Measurements from ENCODE around the gene GALNT12.

Gene GALNT12

GRCh38 chr9:98801969-98802371, 5.5 kb upstream of the GALNT12 start:
- no peak for DNase-seq (ENCODE audit: low read depth)

DNA sequence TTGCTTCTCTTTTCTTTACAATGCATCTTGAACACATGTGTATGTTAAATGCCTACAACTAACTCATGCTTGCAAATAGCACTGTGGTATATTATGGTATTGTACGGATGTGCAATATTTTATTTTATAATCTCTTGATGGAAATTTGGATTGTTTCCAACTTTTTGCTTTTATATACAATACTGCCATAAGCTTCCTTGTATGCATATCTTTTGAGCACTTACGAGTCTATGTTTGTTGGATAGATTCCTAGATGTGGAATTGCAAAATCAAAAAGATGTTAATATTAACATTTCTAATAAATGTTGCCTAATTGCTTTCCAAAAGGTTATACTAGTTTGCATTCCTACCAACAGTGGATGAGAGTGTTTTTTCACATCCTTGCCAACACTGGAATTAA, 3.4 kb upstream of the GALNT12 start:
- DNase-seq (ENCODE audit: low read depth): no peak

DNA sequence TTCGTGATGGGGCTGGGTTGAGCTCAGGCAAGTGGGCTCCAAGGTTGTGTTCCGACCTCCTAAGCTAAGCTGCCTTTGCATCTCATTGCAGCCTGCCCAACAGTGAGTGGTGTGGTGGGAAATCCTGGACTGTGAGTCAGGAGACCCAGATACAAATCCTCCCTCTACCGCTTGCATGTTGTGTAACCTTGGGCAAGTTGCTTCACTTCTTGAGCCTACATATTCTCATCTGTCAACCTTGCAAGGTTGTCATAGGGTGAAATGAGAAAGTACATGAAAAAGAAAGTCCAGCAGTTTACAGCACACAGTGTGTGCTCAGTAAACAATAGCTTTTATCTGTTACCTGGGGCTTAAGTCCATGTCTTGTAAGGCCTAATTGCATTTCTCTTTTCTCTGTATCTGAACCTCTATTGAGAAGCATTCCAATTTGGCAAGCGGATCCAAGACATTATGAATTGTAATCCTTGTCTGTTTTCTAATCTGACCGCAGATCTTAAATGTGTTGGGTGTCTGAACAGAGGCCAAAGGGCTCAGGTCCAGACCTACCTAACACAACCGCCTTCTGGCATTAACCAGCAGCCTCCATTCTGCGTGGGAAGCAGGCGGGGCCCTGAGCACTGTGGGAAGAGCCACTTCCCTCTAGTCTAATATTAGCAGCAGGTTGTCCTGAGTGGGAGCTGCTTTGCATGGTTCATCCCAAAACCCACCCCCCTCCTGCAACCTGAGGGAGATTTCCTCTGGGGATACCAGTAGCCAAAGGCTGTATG, 1.8 kb upstream of the GALNT12 start:
- DNase-seq (ENCODE audit: low read depth): peak; percentile 9

GRCh38 chr9:98806394-98807035, 955 bp upstream of the GALNT12 start:
- DNase-seq (ENCODE audit: low read depth): no peak

- no peak for DNase-seq (ENCODE audit: low read depth)
Measured at GRCh38 chr9:98807814-98808195, 335 bp downstream of the GALNT12 start.

DNA sequence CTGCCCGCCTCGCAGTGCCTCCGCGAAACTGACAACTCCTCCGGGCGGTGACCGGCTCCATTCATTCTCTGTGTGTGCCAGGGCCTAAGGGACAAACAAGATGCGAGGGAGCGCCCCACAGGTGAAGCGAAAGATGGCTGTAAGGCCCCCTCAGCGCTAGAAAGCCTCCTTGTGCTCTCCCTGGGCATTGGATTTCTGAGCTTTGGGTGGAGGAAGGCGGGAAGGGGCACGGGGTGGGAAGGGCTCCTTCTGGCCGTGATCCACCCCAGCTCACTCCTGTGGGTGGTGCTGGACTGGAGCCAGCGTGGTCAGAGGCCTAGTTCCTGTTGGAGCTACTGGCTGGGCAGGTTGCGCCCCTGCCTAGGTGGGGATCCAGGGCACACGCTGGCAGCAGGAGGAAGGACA, 943 bp downstream of the GALNT12 start:
- DNase-seq (ENCODE audit: low read depth): no peak

DNA sequence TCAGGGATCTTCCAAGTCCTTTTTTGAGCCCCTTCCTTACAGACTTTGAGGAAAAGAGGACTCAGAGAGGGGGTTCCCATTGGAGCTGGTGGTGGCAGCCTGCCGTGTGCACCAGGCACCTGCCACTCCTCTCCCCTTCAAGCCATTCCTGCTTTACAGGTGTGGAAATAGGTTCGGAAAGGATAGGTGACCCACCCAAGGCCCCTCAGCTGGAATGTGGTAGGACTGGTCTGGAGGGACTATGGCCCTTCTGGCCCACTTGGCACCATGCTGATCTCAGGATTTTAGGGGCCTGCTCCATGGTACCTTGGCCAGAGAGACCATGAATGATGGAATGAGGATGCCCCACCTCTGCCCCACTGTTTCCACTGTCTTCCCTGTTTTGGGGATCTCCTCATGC, 1.4 kb downstream of the GALNT12 start:
- no peak for DNase-seq (ENCODE audit: low read depth)

GRCh38 chr9:98809311-98810101, 2.0 kb downstream of the GALNT12 start:
- DNase-seq (ENCODE audit: low read depth): no peak

DNA sequence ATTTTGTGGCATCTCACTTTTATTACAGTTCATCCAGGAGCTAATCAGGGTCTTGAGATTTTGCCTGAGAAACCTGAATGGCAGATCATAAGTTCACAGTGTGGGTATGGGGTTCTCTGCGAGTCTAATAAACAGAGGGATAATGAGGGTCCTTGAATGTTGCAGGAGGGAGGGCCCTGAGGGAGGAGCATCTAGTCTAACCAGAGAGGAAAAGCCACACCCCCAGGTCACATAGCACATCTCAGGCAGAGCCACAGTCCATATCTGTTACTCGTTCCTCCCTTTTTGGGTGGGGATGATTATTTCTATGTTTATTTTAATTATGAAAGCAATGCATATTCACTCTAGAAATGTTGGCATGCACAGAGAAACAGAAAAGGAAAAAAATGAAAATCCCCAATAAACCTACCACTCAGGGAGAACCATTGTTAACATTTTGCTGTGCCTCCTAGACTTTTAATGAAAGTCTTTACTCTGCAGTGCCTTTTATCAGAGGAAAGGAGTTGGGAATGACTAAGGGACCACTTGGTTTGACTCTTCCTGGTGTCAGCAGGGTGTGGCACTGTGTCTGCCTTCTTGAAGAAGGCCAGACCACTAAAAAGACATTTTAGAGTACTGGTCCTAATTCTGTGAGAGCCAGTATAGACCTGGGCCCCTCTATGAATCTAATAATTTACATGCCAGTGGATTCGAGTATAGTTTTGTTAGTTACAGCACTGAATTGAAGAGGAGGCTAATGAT, 2.8 kb downstream of the GALNT12 start:
- no peak for DNase-seq (ENCODE audit: low read depth)

DNA sequence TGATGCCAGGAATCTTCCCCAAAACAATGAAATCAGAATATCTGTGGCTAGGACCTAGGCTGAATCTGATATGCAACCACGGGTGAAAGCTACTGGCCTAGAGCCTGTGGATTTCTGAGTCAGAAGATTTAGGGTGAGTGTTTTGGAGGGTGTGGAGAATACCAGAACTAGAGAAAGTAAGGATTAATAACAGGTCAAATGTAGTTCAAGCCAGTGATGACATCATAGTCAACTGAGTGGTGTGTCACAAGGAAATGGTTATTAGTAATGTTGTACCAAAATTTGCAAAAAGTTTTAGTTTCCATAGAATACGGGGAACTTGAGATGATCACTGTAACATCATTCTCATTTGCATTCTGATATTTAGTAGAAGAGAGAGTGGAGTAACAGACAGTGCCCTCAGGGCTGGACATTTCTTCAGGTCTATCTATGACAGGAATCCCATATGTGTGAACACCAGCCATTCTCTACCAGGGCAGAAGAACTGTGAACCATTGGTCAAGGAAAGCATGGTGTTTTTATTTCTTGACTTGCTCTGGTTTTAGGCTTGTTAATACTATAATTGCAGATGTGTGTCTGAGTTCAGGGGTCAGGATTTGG, 3.7 kb downstream of the GALNT12 start:
- DNase-seq (ENCODE audit: low read depth): peak; percentile 49

DNA sequence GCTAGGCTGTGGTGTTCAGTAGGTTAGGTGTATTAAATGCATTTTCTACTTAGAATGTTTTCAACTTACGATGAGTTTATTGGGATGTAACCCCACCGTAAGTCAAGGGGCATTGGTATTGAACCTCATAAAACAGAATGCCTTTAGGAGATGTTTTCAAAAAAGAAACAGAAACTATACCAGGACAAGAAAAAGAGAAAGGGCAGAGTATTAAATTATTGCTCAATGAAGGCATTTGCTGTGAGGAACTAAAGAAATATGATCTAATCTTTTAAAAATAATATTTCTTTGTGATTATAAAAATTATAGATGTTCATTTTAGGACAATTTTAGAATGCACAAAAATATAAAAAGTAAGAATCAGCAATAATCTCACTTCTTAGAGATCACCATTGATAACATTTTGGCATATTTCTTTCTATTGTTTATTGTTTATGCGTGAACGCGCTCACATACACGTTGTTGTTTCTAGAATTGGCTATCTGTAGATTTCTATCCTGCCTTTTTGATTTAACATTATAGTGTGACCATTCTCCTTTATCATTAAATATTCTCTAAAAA, 8.0 kb downstream of the GALNT12 start:
- DNase-seq (ENCODE audit: low read depth): no peak

- no peak for DNase-seq (ENCODE audit: low read depth)
Measured at GRCh38 chr9:98818764-98819163, 11.3 kb downstream of the GALNT12 start.

DNA sequence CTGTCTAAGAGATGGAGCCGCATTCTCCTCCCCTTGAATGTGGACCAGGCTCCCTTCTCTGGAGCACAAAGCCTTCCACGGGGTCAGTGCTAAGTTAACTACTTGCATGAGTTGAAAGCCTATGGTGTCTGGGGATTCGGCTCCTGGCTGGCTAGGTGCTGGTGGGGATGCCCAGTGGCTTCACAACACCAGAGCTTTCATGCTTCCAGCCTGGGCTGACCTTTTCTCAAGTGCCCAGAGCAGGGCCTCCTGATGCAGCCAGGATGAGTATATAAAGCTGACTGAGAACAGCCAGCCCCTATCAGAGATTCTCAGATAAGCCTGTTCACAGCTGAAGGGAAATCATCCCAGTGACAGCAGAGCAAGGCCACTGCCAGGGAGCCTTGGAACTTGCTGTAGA, 11.8 kb downstream of the GALNT12 start:
- no peak for DNase-seq (ENCODE audit: low read depth)

GRCh38 chr9:98821831-98822230, 14.4 kb downstream of the GALNT12 start:
- no peak for DNase-seq (ENCODE audit: low read depth)

DNA sequence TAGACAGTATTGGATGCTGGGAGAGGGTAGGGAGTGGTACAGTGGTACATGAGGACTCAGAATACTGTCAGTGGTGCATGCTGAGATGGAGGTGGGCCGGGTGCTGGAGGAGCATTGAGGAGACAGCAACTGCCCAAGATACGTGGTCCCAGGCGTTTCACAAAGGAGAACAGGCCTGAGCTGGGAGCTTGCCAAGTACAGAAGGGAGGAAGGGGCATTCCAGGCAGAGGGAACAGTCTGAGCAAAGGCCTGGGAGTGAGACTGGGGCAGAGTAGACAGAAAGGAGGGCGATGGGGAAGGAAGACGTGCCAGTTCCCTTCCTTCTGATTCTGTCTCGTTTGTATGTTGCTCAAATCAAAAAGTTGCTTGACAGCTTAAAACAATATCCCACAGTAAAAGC, 15.2 kb downstream of the GALNT12 start:
- DNase-seq (ENCODE audit: low read depth): no peak

- no peak for DNase-seq (ENCODE audit: low read depth)
Measured at GRCh38 chr9:98823666-98824334, 16.3 kb downstream of the GALNT12 start.

DNA sequence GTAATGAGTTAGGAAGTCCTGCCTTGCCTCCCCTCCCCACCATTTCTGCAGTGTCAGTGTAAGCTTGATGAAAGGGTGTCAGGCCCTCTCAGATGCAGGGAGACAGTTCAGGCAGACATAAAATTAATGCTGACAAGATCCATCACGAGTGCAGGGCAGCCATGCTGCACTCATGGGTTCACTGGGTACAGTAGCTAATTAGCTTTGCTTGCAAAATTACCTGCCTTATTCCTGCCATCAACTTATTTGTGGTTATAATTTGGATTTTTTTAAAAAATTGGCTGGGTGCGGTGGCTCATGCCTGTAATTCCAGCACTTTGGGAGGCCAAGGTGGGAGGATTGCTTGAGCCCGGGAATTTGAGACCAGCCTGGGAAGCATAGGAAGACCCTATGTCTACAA, 17.9 kb downstream of the GALNT12 start:
- no peak for DNase-seq (ENCODE audit: low read depth)

GRCh38 chr9:98826716-98827115, 19.2 kb downstream of the GALNT12 start:
- no peak for DNase-seq (ENCODE audit: low read depth)

- no peak for DNase-seq (ENCODE audit: low read depth)
Measured at GRCh38 chr9:98829766-98830165, 22.3 kb downstream of the GALNT12 start.

GRCh38 chr9:98830554-98830953, 23.1 kb downstream of the GALNT12 start:
- DNase-seq (ENCODE audit: low read depth): no peak

GRCh38 chr9:98831696-98832095, 24.2 kb downstream of the GALNT12 start:
- no peak for DNase-seq (ENCODE audit: low read depth)

Data from fibroblast of the conjunctiva (primary cell).